ENCODE measurements around the gene BLCAP.
A peak's percentile ranks its signal among the peaks of the same experiment; 100 is the strongest.

BLCAP gene

GRCh38 chr20:37529968-37530600, 2.4 kb upstream of the BLCAP start:
- H3K4me3 ChIP-seq (replicated peaks in 1 of 2; ENCODE audit: low read depth in 2 of 2, low read length in 2 of 2): no peak overlapping the region
- TF ChIP-seq CTCF (IDR thresholded peaks at IDR 0.05; ENCODE audit: low read depth, low read length): no peak
- no peak for DNase-seq (ENCODE audit: low read depth in 2 of 2)

GRCh38 chr20:37529214-37529967, 1.7 kb upstream of the BLCAP start:
- TF ChIP-seq CTCF (IDR thresholded peaks at IDR 0.05; ENCODE audit: low read depth, low read length): no peak
- no peak overlapping the region for H3K4me3 ChIP-seq (replicated peaks in 1 of 2; ENCODE audit: low read depth in 2 of 2, low read length in 2 of 2)
- DNase-seq (ENCODE audit: low read depth in 2 of 2): no peak

GRCh38 chr20:37528446-37529213, 954 bp upstream of the BLCAP start:
- no peak for TF ChIP-seq CTCF (IDR thresholded peaks at IDR 0.05; ENCODE audit: low read depth, low read length)
- H3K4me3 ChIP-seq (replicated peaks in 1 of 2; ENCODE audit: low read depth in 2 of 2, low read length in 2 of 2): peak overlapping the region; percentile 98 to 100
- DNase-seq (ENCODE audit: low read depth in 2 of 2): no peak

GRCh38 chr20:37526839-37527637, 638 bp downstream of the BLCAP start:
- peak; percentile 42 to 46 for DNase-seq (ENCODE audit: low read depth in 2 of 2)
- H3K4me3 ChIP-seq (replicated peaks in 1 of 2; ENCODE audit: low read depth in 2 of 2, low read length in 2 of 2): peak overlapping the region; percentile 98 to 100
- TF ChIP-seq CTCF (IDR thresholded peaks at IDR 0.05; ENCODE audit: low read depth, low read length): no peak

- TF ChIP-seq CTCF (IDR thresholded peaks at IDR 0.05; ENCODE audit: low read depth, low read length): no peak
- H3K4me3 ChIP-seq (replicated peaks in 1 of 2; ENCODE audit: low read depth in 2 of 2, low read length in 2 of 2): peak overlapping the region; percentile 98 to 100
- peak; percentile 49 to 72 for DNase-seq (ENCODE audit: low read depth in 2 of 2)
Observed at GRCh38 chr20:37526238-37526838, 1.3 kb downstream of the BLCAP start.

GRCh38 chr20:37525810-37526209, 1.9 kb downstream of the BLCAP start:
- DNase-seq (ENCODE audit: low read depth in 2 of 2): no peak
- TF ChIP-seq CTCF (IDR thresholded peaks at IDR 0.05; ENCODE audit: low read depth, low read length): no peak
- peak overlapping the region; percentile 6 to 98 for H3K4me3 ChIP-seq (replicated peaks in 1 of 2; ENCODE audit: low read depth in 2 of 2, low read length in 2 of 2)

Measured in cardiac fibroblast (primary cell).